WI38 (cell line): Measurements from ENCODE around the gene RBM20.

Experiments
- H3K4me3 ChIP-seq: 2 replicates; pipeline ENCODE4 v1.5.1; 2011; ENCODE audit warnings: low read depth, mild to moderate bottlenecking, control low read depth, low read length
- TF ChIP-seq, protein P1 (sequence below): IDR thresholded peaks from 2 replicates; pipeline ENCODE4 v1.5.1; 2012; ENCODE audit warnings: low read depth, mild to moderate bottlenecking, control low read depth, low read length

Gene RBM20

DNA sequence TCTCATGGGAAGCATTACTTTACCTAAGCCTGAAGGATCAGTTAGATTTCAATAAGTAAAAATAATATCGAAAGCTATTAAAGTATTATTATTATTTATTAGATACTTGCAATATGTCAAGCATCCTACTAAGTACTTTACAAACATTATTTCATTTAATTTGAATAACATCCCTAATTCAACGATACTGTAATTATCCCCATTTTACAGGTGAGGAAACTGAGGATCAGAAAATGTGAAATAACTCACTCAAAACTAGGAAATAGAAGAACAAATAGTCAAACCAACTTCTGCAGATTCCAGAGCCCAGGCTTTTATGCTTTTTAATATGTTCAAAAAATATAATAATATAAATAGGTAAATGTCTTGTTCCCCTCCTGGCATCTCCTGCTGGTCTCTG is 217.3 kb downstream of the RBM20 start:
- no peak overlapping the region for H3K4me3 ChIP-seq
- TF ChIP-seq, protein P1, sequence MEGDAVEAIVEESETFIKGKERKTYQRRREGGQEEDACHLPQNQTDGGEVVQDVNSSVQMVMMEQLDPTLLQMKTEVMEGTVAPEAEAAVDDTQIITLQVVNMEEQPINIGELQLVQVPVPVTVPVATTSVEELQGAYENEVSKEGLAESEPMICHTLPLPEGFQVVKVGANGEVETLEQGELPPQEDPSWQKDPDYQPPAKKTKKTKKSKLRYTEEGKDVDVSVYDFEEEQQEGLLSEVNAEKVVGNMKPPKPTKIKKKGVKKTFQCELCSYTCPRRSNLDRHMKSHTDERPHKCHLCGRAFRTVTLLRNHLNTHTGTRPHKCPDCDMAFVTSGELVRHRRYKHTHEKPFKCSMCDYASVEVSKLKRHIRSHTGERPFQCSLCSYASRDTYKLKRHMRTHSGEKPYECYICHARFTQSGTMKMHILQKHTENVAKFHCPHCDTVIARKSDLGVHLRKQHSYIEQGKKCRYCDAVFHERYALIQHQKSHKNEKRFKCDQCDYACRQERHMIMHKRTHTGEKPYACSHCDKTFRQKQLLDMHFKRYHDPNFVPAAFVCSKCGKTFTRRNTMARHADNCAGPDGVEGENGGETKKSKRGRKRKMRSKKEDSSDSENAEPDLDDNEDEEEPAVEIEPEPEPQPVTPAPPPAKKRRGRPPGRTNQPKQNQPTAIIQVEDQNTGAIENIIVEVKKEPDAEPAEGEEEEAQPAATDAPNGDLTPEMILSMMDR = no peak

DNA sequence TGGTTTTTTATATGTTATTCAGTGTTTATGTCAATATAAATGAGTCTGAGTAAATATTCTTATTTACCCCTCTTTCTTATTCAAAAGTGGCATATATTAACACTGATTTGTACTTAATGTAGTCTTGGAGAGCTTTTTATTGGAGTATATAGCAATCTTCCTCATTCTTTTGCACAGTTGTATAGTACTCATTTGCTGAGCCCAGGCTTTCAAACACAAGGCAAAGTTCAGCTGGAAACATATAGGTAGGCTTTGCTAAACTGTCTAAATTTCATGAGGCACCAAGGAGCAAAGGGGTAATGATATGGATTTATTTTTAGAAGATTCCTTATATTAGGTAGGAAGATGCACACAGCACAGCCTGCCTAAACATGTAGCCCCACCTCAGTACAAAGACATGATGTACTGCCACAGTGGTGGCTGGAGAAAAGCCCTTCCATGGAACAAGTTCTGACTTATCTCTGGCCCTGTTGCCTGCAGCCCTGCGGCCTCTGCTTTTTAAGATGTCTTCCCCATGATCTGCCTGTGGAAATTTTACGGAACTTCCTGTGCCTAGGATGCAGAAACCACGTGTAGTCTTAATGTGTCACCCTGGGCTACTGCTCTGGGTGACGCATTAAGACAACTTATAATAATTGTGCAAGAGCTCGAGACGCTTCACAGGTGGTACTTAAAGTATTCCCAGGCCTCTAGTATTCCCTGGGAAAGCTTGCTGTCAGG is 218.0 kb downstream of the RBM20 start:
- no peak overlapping the region for H3K4me3 ChIP-seq
- TF ChIP-seq, protein P1 = no peak

DNA sequence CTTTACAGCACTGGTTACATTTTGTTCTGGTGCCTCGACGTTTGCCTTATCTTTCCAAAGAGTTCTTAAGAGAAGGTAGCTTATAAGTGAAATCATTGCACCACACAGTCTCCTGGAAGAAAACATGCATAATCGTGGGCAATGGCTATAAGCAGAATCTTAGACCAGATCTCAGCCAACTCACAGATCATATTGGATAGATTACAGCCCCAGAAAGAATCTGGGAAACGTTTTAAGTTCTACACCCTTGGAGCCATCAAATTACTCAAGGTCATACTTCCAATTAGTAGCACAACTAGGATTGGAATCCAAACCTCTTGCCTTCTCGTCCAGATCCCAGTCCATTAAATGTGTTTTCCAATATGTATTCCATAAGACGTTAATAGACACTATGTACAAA is 218.8 kb downstream of the RBM20 start:
- TF ChIP-seq, protein P1 = no peak
- no peak overlapping the region for H3K4me3 ChIP-seq

DNA sequence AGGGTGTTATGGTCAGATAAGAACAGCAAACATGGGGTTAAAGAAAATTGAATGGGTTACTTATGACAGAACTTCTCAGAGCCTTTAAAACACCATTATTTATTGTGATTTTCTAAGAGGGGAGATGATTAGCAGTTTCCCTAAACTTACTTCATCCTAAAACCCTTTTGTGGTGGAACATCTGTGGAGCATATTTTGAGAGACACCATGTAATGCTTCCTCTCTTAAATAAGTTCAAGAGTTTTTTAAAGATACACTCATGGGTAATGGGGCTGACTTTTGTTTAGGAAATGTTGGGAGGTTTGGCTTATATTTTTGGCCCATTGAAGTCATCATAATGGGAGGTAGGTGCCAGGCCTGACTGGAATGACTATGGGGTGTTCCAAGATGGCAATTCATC is 219.2 kb downstream of the RBM20 start:
- H3K4me3 ChIP-seq = no peak overlapping the region
- TF ChIP-seq, protein P1 = no peak

GRCh38 chr10:110863956-110864355 is 219.8 kb downstream of the RBM20 start:
- no peak overlapping the region for H3K4me3 ChIP-seq
- TF ChIP-seq, protein P1 = no peak

DNA sequence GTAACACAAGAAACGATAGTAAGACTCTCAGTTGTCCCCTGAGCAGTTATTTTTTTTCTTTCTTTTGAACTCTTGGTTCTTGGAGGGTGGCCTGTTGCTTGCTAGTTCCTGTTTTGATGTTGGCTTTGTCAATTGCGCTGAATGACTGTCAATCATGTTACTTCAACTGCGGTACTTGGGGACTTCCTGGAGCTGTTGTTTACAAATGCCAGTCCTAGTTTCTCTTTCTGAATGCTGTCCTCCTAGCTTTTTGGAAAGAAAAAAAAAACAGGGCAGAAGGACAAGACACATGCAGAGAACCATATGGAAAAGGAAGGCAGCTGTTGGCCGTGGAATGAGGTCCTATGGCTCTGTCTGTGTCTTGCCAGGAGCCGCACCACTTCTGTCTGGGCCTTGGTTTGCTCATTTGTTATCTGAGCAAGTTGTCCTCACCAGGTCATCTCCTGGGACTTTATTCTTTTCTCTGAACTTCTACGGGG is 220.6 kb downstream of the RBM20 start:
- TF ChIP-seq, protein P1 = no peak
- H3K4me3 ChIP-seq = no peak overlapping the region; the same call in 1 of the 2 replicates

DNA sequence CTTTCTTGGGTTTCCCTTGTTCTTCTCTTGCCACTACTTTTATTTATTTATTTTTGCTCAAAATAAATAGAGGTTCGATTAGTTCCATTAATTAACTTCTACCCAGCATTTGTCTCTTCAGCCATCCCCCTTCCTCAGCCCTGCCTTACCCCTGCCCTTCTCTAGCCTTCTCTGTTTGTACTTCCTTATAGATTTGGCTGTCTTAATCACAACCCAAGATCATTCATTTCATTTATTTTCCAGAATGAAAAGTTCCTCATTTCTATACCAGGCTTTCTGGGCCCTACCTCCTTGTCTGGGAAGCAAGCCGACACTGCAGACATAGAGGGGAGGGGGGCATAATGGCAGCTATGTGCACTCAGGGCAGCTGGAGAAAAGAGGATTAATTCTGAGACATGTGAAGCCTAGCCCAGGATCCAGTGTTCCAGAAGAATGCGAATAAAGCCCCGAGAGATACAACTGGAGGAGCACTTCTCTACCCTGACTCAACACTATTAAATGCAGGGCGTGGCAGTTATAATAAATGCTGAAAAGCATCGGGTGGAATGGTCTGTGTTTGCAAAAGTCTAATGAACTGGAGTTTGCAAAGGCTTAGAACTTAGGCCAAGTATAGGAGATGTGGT is 221.2 kb downstream of the RBM20 start:
- no peak overlapping the region; the same call in 1 of the 2 replicates for H3K4me3 ChIP-seq
- TF ChIP-seq, protein P1 = no peak
